Stimulated activated CD8-positive, alpha-beta memory T cell treated with anti-CD3 and anti-CD28 coated beads, Interleukin-15, amount 100 ng/mL, for 4 hours (primary cell): ENCODE measurements around the gene EEF1AKMT4.

Experiments
- DNase-seq, 2 donors: peaks; one replicate each; pipeline ENCODE4 v3.0.0-alpha.2; 2020; ENCODE audit warnings: low read depth in 2 of 2

EEF1AKMT4 gene

GRCh38 chr3:184298759-184299487 lies 49.5 kb downstream of the EEF1AKMT4 start, which contains the start of gene PSMD2:
Gene PSMD2 (plus strand): TSS chr3:184299241. CDS start chr3:184299267, 26 bp downstream.
- peak; percentile 97 for DNase-seq

GRCh38 chr3:184299488-184300377 lies 50.3 kb downstream of the EEF1AKMT4 start:
- no peak for DNase-seq

- DNase-seq = no peak
Observed at GRCh38 chr3:184300378-184300720, 50.9 kb downstream of the EEF1AKMT4 start.

- no peak for DNase-seq
Observed at GRCh38 chr3:184305577-184305976, 56.1 kb downstream of the EEF1AKMT4 start.

- no peak for DNase-seq
Observed at GRCh38 chr3:184306341-184306972, 57.0 kb downstream of the EEF1AKMT4 start.

GRCh38 chr3:184307915-184308314 lies 58.4 kb downstream of the EEF1AKMT4 start:
- DNase-seq = no peak
